COLO668 (cell line): ENCODE data around the gene CR1.
"Not testable (repeated sequence)": the region's sequence is repeated elsewhere in the genome, so short reads cannot be mapped to it uniquely, and the experiment has no call there.

Source experiments
- DNase-seq: peaks from one replicate; lab custom pipeline; 2025; ENCODE audit not compliant: unreplicated experiment; lab: John Stamatoyannopoulos, UW

The CR1 gene

DNA sequence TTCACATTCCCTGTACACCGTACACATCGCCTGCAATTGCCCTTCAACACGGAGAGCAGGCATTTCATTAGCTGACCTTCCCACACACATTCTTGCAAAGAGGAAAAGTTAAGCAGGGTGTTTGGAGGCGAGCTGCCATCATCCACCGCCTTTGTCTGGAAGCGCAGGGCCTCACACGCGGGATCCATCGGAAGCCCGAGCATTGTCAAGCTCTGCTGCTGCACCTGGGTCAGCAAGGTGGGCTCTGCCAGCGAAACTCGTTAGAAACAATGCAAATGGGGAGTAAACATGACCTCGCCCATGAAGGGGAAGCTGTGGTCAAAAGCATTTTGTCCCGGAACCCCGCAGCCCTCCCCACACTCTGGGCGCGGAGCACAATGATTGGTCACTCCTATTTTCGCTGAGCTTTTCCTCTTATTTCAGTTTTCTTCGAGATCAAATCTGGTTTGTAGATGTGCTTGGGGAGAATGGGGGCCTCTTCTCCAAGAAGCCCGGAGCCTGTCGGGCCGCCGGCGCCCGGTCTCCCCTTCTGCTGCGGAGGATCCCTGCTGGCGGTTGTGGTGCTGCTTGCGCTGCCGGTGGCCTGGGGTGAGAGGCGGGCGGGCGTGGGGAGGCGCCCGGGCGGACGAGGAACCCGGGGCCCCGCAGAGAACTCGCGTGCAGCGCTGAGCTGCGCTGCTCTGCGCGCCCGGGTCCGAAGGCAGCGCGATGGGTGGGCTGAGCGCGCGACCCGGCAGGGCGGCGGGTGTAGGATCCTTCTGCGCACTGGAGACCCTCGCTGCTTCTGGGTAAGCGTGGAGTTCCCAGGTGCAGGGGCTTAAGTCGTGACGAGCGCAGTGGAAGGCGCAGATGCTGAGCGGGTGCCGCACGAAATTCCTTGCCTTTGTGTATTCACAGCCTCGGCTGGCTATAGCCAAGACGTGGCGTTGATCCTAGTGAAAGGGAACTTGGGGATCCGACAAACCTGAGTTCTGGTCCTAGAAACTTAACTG lies at the start of gene CR1:
Gene CR1 (plus strand): TSS at position 357 of the 992 bp plus-strand sequence. CDS start 111 bp downstream, at position 468.
- DNase-seq = peak; percentile 15

DNA sequence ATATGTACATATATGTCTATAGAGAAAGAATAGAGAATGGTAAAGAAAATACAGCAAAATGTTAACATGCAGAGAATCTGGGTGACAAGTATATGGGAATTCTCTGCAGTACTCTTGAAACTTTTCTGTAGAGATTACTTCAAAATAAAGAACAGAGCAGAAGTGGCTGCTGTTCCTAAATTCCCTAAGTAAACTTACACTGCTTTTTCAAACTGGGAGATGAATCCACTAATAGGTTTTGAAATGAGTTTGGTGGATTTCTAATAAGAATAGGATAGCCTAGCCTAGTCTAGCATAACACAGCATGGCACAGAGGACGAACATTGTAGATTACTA lies 42.3 kb upstream of the CR1 start:
- DNase-seq = no peak

DNA sequence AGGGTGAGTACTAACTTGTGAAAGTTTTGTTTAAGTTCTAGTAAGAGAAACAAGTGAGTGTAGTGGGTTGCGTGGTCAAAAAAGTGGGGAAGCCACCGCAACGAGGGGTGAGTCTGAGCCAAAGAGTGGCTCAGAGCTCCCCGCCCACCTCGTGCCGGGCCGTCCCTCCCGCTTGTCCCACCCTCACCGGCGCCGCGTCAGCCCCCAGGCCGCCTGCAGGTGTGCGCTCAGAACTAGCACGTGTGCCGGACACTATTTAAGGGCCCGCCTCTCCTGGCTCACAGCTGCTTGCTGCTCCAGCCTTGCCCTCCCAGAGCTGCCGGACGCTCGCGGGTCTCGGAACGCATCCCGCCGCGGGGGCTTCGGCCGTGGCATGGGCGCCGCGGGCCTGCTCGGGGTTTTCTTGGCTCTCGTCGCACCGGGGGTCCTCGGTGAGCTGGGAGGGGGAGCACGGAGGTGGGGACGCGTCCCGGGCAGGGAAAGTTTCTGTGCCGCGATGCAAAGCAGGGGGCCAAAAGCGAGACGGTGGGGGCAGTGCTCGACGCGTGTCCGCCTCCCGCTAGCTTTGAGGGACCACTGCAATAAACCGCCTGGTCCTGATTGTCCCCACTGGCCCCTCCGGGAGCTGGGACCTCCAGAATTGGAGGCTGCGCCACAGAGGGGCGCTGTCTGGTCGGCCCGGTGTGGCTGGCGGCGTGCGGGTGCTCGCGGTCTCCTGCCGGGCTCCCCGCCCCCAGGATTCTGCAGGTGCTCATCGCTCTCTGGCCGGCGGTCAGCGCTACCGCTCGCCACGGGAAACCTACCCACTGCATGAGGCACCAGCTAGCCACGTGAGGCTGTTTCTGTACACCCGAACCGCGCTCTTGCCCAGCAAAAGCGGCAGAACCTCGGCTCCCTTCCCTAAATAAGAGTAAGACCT lies 41.7 kb upstream of the CR1 start, which contains the start of gene CR2:
Gene CR2 (plus strand): TSS at position 283 of the 919 bp plus-strand sequence. CDS start 91 bp downstream, at position 374.
- DNase-seq = peak; percentile 88

DNA sequence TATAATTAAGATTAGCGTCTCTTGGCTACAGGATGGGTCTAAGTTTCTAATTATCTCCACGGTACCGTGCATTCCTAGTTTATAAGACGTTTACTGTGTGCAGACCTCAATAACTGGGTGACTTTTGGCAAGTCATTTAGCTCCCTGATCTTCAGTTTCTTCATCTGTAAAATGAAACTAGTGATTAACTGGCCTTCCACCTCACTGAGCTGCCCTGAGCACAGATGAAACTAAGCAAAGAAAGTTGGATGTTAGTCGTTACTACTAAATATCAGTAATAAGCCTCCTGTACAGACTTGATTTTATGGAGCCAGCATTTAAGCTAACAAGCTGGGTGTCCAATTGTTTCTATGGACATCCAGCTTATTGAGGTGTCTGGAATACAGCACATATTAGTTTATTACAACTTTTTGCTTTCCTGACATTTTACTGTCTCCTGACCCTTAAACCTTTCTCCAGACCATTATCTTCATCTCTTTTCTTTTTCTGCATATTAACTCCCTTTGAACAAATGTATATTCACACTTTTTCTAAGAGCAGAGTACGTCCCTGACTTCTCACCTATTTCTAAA lies 40.7 kb upstream of the CR1 start:
- DNase-seq = no peak

DNA sequence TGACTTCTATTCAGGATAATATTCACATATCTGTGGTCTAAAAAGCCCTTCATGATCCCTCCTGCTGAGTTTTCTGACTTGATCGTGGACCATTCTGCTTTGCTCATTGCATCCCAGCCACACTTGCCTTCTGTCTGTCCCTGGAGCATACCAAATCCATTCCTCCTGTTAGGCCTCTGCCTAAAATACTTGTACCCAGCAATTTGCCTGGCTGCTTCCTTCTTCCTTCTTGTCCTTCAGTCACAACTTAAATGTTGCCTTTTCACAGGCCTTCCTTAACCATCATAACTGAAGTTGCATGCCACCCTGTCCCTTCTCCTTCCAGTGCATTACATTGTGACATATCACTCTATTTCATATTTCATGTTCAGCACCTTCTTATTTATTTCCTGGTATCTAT lies 37.5 kb upstream of the CR1 start:
- no peak for DNase-seq

DNA sequence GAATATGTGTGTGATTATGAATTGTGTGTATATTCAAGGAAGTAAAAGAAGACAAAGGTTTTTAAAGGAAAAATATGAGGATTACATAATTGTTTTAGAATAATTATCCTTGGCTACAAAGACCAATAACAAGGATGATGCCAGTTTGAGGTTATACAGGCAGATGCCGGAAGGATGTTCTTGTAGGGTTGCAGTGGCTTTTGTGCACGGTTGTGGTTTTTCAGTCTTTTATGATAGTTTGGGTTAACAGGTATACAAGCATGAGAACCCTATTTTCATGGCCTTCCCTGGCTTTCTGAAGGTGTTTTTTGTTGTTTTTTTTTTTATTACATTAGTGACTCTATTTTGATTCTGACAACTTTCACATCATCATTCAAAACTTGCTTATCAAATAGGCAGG lies 36.9 kb upstream of the CR1 start:
- no peak for DNase-seq

DNA sequence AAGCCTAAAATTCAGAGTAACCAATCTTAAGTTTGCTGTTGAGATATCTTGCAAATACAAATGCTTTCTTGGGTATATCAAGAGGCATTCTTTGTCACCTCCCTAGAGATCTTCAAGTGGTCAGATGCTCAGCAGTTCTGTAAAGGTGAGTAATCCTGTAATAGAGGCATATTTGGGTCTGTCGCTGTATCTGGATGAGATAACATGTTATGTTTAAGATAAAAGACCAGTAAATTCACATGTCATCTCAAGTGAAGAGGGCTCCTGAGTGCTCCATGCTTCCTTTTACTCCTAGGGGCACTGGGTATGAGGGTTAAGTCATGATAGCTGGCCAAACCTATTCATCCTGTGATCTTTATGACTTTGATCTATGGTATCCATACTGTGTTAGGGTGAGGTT lies 34.3 kb upstream of the CR1 start:
- no peak for DNase-seq

DNA sequence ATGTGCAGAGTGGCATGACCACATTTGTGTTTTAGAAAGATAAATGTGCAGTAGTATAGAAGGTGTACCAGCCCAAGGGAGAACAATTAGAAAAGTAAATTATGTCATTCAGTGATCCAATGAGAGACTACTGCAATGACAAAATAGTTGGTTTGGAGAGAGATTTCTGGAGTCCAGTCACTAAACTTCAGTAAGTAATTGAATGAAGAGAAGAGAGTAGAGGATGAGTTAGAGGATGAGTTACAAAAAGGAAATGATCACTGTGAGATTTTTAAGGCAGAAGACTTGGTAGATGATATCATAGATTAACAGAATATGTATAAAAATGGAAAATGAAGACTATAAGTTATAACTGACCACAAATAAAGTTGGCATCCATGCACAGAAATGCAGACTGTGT lies 33.4 kb upstream of the CR1 start:
- DNase-seq = no peak

DNA sequence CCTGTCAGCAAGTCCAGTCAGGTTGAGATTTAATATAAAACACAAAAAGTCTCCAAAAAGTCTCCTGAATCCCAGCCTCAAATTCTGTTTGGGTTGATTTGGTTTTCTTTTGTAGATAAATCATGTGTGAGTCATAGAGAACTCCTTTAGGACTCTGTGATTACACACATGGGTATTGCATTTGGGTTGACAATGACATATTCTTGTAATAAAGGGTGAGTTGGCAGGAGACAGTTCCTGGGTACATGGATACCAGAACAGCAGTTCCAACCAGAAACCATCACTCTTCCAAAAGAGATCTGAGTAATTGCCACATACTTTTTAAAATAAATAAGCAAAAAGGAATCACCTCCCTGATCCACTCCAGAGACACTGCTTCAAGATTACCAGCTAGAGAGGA lies 32.9 kb upstream of the CR1 start:
- no peak for DNase-seq

DNA sequence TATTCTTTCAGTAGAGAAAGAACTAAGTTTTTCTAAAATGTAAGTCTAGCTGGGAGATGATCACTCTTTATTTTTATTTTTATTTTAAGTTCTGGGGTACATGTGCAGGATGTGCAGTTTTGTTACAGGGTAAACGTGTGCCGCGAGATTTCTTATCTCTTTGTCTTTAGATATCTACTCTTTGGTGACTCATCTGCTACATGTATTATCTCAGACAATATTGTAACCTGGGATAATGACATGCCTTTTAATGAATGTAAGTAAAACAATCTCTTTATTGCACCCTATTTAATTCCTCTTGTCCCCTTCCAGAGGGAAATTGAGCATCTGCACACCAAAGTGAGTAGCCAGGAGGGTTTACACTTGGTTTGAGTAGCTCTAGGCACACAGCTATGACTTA lies 32.4 kb upstream of the CR1 start:
- DNase-seq = no peak

DNA sequence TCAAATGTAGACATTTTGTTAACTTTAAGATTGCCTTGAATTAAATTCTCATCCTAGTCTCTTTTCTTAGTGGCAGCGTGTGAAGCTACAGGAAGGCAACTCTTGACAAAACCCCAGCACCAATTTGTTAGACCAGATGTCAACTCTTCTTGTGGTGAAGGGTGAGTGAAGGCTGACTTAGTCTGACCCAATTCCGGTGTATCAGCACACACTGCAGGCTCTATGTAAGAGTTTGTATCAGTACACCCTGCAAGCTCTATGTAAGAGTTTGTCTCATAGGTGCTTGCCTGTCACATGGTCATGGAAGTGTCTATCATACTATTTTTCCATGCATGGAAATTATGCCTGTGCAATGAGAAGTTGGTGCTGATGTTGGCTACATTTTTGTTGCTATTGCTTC lies 25.0 kb upstream of the CR1 start:
- no peak for DNase-seq

DNA sequence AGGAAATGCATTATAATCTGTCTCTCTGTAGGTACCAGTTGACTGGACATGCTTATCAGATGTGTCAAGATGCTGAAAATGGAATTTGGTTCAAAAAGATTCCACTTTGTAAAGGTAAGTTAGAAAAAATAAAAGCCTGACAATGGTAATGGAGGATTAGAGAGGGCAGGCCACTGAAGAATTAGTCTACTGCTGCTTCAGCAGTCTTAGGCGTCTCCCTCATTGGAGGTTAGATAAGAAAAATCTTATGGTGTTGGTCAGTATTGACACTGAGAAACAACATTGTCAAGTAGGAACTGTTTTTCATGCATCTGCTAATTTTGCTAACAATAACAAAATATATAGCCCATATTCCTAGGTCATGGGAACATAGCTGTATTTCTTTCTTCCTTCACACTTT lies 21.7 kb upstream of the CR1 start:
- no peak for DNase-seq

DNA sequence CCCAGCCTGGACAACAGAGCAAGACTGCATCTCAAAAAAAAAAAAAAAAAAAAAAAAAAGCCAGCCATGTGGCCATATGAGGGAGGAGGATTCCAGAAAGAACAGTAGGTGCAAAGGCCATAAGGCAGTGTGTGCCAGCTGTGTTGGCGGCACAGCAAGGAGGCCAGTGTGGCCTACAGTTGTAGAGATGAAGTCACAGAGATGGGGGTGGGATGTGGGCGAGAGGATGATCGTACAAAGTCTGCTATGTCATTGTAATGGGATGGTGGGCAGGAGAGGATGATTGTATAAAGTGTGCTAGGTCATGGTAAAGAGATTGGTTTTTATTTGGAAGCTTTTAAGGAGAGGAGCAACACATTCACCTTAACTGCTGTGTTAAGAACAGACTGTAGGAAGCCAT lies 9.8 kb upstream of the CR1 start:
- DNase-seq = no peak

DNA sequence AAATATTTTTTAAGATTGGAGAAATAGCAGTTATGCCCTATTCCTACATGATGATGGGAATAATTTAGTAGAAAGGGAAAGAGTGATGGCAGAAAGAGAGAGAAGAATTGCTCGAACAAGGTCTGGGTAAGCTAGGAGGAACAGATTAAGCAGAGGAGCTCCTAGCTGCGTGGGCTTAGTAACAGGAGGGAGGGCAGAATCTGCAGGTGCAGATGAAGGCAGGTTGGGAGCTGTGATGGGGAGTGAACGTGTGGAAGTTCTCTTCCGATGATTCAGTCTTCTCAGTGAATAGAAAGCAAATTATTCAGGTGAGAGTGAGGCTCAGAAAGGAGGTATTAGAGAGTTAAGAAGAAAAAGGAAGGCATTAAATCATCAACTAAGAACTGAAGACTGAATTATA lies 8.3 kb upstream of the CR1 start:
- no peak for DNase-seq

DNA sequence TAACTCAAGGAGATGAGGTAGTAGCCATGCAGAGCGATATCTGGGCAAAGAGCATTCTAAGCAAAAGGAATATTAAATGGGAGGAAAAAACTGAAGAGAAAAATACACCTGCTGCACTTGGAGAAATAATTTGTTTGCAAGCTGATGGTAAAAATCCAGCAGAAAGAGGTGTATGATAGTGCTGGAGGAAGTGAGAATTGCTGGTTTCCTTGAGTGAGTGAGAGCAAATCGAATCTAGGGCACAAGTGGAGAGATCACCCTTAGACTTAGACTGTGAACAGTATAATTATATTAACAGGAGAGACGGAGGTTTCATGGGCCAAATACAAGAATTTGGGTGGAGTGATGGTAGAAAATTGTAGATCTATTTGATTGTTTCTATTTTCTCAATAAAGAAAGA lies 2.7 kb upstream of the CR1 start:
- no peak for DNase-seq

DNA sequence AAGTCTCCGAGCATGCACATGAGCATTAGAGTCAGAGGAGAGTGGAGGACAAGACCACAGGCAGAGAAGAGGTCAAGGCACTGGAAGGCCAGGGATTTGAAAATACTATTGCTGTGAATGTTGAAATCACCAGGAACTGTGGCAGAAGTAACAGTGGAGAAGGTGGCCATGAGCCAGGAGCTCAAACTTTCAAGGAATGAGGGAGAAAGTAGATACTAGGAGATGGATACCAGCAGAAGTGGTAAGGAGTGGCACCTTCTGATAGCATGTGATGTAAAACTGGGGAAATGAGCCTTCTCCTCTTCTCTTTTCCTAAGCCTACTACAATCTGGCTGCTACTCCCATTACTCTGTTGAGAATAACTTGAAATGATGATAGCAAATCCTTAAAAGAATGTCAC lies 1.8 kb upstream of the CR1 start:
- DNase-seq = no peak

DNA sequence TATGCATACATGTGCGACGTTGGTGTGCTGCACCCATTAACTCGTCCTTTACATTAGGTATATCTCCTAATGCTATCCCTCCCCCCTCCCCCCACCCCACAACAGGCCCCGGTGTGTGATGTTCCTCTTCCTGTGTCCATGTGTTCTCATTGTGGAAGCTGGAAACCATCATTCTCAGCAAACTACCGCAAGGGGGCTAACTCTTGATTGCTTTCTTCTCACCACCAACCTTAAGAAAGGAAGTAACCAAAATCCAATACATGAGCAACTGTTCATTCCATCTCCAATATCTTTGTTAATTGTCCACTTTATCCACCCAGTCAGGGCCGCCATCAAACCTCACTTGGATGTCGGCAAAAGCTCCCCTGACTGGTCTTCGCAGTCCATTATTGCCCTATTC lies 676 bp upstream of the CR1 start:
- DNase-seq = not testable (repeated sequence)

DNA sequence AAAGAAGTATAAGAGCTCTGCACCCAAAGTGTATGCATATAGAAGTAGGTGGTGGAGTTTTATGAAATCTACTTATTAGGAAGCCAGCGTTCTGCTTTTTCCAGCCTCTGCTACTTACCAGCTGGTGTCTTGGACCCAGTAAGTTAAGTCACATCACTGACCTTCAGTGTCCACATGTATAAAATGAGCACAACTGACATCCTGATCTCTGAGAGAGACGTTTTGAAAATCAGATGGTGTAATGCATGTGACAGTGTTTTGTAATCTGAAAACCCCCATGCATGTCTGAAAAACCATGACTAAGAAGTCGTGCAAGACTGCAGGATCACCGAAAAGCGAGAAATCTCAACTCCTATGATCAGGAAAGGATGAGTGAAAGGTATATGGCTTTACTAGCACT lies 2.0 kb downstream of the CR1 start:
- DNase-seq = no peak

DNA sequence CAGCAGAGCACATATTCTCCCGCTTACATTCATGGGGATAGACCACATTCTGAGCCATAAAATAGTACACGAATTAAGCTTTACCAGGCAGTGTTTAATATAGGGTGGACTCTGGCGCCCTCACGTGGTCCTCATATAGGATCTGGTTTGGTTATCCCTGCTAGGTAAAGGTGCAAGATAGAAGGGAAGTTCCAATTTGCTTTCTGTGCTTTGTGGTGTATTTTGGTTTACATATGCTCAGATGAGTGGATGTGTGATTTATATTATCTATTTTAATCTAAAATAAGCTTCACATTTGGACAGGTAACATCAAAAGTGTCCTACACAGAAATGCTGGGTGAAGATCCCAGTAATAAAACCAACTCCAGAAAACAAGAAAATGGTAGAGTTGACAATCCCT lies 3.6 kb downstream of the CR1 start:
- peak; percentile 76 for DNase-seq

DNA sequence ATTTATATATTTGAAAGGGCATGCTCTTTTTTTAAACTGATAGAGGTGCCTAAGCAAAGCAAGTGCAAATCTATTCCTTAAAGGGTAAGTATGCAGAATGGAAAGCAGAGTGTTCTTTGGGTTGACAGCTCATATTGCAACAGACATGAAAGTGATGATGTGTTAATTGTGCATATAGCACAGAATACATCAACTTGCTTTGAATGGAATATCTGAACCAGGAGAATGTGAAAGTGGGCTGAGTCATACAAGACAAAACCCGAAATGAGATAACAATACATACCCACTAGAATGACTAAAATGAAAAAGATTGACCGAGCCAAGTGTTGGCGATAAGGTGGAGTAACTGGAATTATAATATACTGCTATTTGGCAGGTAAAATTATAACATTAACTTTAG lies 4.3 kb downstream of the CR1 start:
- DNase-seq = no peak

DNA sequence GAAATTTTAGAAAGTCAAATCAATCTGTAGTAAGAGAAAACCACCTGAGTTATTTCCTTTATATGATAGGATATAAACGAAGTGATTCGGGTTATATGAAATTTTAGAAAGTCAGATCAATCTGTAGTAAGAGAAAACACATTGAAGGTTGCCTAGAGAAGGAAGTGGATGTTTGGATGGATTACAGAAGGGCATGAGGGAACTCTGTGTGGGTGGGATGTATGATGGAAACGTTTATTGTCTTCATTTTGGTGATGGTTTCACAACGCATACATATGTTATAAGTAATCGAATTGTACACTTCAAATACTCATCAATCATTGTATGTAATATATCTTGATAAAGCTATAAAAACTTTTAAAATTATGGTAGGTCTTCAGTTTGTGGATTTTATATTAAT lies 5.1 kb downstream of the CR1 start:
- DNase-seq = no peak

DNA sequence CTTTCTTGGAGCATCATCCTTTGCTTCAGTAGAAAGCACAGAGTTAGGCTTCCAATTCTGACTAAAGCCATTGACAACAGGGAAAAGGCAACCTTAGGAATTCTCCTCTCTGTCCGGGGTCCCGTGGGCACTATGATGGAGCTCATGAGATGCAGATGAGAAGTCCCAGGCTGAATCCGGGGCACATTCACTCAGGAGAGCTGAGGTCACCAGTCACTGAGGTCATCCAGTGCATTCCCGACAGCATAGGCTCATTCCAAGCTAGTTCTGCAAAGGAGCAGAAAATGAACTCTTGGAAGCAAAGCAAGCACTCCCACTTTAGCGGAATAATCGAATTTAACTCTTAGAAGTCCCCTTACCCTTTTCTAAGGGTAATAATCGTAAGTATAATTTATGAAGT lies 6.8 kb downstream of the CR1 start:
- no peak for DNase-seq
